Pancreas (tissue), 10 donors: ENCODE results near the gene CDH13. TPM values are rescaled to one million over a fixed set of nuclear protein-coding genes. Genes with fewer than 3 reads are reported as not detected.

Experiments
- ATAC-seq, 4 donors: fragments of 200-7000 bp; cut with Tn5 transposase; one replicate each; pipeline versions ENCODE4 v1.8.0 to v1.9.1; 2020; ENCODE audit warnings: mild to moderate bottlenecking in 4 of 4, moderate library complexity in 4 of 4
- DNase-seq, 6 donors: peaks; one replicate each; pipeline ENCODE4 v3.0.0-alpha.2; 2020
- FAIRE-seq: peaks from 2 replicates; lab custom pipeline; 2012; peaks lifted over from hg19 to GRCh38; lab: Jason Lieb, UNC
- H3K27ac ChIP-seq, 4 donors: fragments of 200-600 bp; sonication (generic); 1 replicate in 3 of 4; 2 replicates in 1 of 4; pipeline versions ENCODE4 v1.5.0 to v1.8.0; 2020
- H3K27me3 ChIP-seq, 4 donors: fragments of 200-600 bp; one replicate each; pipeline ENCODE4 v1.8.0; 2021
- H3K36me3 ChIP-seq, 3 donors: fragments of 200-600 bp; sonication (generic) in 1 of 3; one replicate each; pipeline versions ENCODE4 v1.5.0 to v1.8.0; 2020 to 2021
- H3K4me1 ChIP-seq, 3 donors: fragments of 200-600 bp; one replicate each; pipeline ENCODE4 v1.8.0; 2021
- H3K4me3 ChIP-seq, 4 donors: fragments of 200-600 bp; sonication (generic) in 2 of 4; one replicate each; pipeline versions ENCODE4 v1.5.0 to v1.8.0; 2020 to 2021
- H3K9me3 ChIP-seq, 4 donors: fragments of 200-600 bp; one replicate each; pipeline ENCODE4 v1.8.0; 2021
- CTCF ChIP-seq, 4 donors: fragments of 200-600 bp; sonication (generic) in 3 of 4; IDR thresholded peaks; one replicate each; pipeline versions ENCODE4 v1.5.0 to v1.8.0; 2021; ENCODE audit warnings: antibody characterized with exemption in 4 of 4
- WGBS, 2 donors: extraction: QIAGEN DNeasy Blood & Tissue Kit; methylation state at CpG; one replicate each; pipeline ENCODE4 v1.1.7; 2013; 5-methylcytosine and 5-hydroxymethylcytosine counted together
- intact Hi-C, 3 donors: fragments of 100-400 bp; cut with DNase I; formaldehyde crosslinking; loops; one replicate each; pipeline versions ENCODE4 v1.11.1 to v1.14.2; 2022
- polyA plus RNA-seq, 2 donors: library from polyadenylated mRNA; stranded (reverse); fragments of 200-250 nt; gene quantifications; one replicate each; pipeline ENCODE4 v1.2.3, GENCODE V29; 2013
- total RNA-seq, 6 donors: library from RNA; stranded (reverse); fragmentation: NEBNext Ultra II Directional in 4 of 6; extraction: Animal tissue kit (Norgen Biotek cat#: 25700) in 4 of 6; gene quantifications; one replicate each; pipeline versions ENCODE4 v1.2.1 to v1.2.4, GENCODE V29; 2021 to 2023
- donor health status: healthy with polysubstance abuse.
- donor health status: DM: no; HTN: no; CAD: no; lungs with moderate emphysema.
- donor health status: DM: no; HTN: no; CAD: no.
- donor health status: control.
- donor health status: control.
- donor health status: Bipolar disorder and iron deficiency.
- donor health status: DM: yes; HTN: yes; CAD: no.
- donor health status: DM: no; HTN: no; CAD: no.
- donor health status: DM: no; HTN: no; CAD: no.
- donor health status: DM: yes; HTN: yes; CAD: no.

The CDH13 gene
- total and polyA plus RNA-seq, 8 donors: 0.12 to 1.0 (median 0.37) TPM

- WGBS, 2 donors: 75 to 80% methylated on average over 6 of the region's 6 CpGs
- FAIRE-seq: no peak
Measured at GRCh38 chr16:83508295-83508694, 881.5 kb downstream of the CDH13 start.

DNA sequence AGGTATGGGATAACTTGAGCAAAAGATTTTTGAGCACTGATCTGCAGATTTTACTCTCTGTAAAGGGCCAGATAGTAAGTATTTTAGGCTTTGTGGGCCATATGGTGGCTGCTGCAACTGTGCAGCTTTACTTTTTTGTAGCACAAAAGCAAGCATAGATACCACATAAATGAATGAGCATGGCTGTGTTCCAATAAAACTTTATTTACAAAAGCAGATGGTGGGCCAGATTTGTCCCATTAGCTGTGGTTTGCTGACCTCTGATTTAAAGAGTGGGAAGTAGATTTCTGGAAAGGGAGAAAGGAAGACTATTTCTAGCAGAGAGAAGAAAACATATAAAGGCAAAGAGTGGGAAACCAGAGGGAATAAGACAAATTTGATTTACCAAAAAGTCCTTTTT lies 882.5 kb downstream of the CDH13 start:
- DNase-seq (no peak), FAIRE-seq (no peak), ATAC-seq (no peak)
- Histone ChIP-seq H3K4me3 (no peak overlapping the region), H3K36me3 (no peaks in the 10 kb centered on the region), H3K27ac (no peak overlapping the region), H3K4me1 (no peaks in the 10 kb centered on the region), H3K9me3 (no peaks in the 10 kb centered on the region), H3K27me3 (no peaks in the 10 kb centered on the region)
- intact Hi-C loops: no loop called here
- no peak for TF ChIP-seq CTCF (IDR thresholded peaks at IDR 0.05)

More at GRCh38 chr16:83508295-83508694, 881.5 kb downstream of the CDH13 start:
- intact Hi-C loops: no loop called here
- TF ChIP-seq CTCF (IDR thresholded peaks at IDR 0.05): no peak
- Histone ChIP-seq H3K4me3 (no peak overlapping the region), H3K27me3 (no peaks in the 10 kb centered on the region), H3K9me3 (no peaks in the 10 kb centered on the region), H3K27ac (no peak overlapping the region), H3K4me1 (no peaks in the 10 kb centered on the region), H3K36me3 (no peaks in the 10 kb centered on the region)
- ATAC-seq: no peak
- DNase-seq: no peak

DNA sequence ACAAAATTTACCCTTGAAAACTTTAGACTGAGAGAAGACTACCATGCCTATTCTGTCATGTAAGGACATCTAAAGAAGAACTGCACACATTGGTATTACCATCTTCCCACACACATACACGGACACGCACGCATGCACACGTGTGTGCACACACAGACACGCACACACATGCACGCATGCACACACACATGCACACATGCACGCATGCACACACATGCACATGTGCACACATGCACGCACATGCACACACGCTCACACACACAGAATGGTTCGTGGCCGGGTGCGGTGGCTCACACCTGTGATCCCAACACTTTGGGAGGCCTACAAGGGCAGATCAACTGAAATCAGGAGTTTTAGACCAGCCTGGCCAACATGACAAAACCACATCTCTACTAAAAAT lies 884.1 kb downstream of the CDH13 start:
- Histone ChIP-seq H3K27ac (no peak overlapping the region), H3K36me3 (no peaks in the 10 kb centered on the region), H3K9me3 (no peaks in the 10 kb centered on the region), H3K27me3 (no peaks in the 10 kb centered on the region), H3K4me1 (no peaks in the 10 kb centered on the region), H3K4me3 (no peak overlapping the region)
- no peak for TF ChIP-seq CTCF (IDR thresholded peaks at IDR 0.05)
- WGBS, 2 donors: 79 to 92% methylated on average over 12 of the region's 12 CpGs
- FAIRE-seq: no peak
- no peak for ATAC-seq
- intact Hi-C loops: no loop called here
- DNase-seq: no peak

DNA sequence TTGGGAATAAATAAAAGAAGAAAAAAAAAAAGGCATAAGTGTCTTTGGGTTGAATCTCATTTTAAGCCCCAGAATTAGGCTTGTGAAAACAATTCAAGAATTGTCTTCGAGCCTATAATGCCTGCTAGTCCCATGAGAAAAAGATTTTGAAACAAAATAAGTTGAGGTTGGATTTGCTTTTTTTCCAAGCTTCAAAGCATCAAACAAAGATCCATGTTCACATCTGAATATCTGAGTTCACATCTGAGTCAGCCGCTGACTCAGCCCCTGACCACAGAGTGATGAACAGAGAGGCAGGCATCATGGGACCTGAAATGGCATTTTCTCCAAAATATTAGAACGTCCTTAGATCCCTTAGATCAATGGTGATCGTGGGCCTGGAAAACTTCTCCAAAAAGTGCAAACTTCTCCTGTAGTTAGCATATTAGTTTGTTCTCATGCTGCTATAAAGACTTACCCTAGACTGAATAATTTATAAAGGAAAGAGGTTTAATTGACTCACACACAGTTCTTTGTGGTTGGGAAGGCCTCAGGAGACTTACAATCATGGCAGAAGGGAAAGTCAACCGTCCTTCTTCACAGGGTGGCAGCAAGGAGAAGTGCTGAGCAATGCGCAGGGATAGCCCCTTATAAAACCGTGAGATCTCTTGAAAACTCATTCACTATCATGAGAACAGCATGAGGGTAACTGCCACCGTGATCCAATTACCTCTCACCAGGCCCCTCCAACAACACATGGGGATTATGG lies 886.4 kb downstream of the CDH13 start:
- FAIRE-seq (no peak), ATAC-seq (no peak), DNase-seq (no peak)
- no peaks in the 10 kb centered on the region for H3K36me3 ChIP-seq
- intact Hi-C loops: no loop called here
- H3K4me3 ChIP-seq: no peak overlapping the region
- H3K27ac ChIP-seq: no peak overlapping the region
- TF ChIP-seq CTCF (IDR thresholded peaks at IDR 0.05): no peak
- H3K27me3 ChIP-seq: no peaks in the 10 kb centered on the region
- no peaks in the 10 kb centered on the region for H3K9me3 ChIP-seq
- no peaks in the 10 kb centered on the region for H3K4me1 ChIP-seq
- WGBS, 2 donors: 56 to 57% methylated on average over 8 of the region's 8 CpGs

- Histone ChIP-seq H3K4me1 (no peaks in the 10 kb centered on the region), H3K36me3 (no peaks in the 10 kb centered on the region), H3K27ac (no peak overlapping the region), H3K27me3 (no peaks in the 10 kb centered on the region), H3K4me3 (no peak overlapping the region), H3K9me3 (no peaks in the 10 kb centered on the region)
- WGBS, 2 donors: 36 to 41% methylated on average over 2 of the region's 2 CpGs
- DNase-seq (no peak), ATAC-seq (no peak), FAIRE-seq (no peak)
- intact Hi-C loops: no loop called here
- no peak for TF ChIP-seq CTCF (IDR thresholded peaks at IDR 0.05)
Measured at GRCh38 chr16:83515395-83515794, 888.6 kb downstream of the CDH13 start.
